Measurements from ENCODE around the gene NUBP1. TPM values are rescaled to one million over a fixed set of nuclear protein-coding genes. Genes with fewer than 3 reads are reported as not detected.
"Not testable (repeated sequence)": the region's sequence is repeated elsewhere in the genome, so short reads cannot be mapped to it uniquely, and the experiment has no call there.

Gene NUBP1
- 10 to 100 TPM; 27.1 to 29.8 TPM for total RNA-seq
- long read RNA-seq, donor 1, partial matches to known transcripts: 0 of 5 reads
- long read RNA-seq, donor 1, other reads (novel, unspliced or antisense): 2 of 5 reads
- long read RNA-seq, donor 2, transcript NUBP1-201 (11 exons, 1,228 nt): major isoform, 35 of 51 reads
- long read RNA-seq, donor 2, partial matches to known transcripts: 1 of 51 reads
- long read RNA-seq, donor 2, other reads (novel, unspliced or antisense): 14 of 51 reads

GRCh38 chr16:10743610-10744369 is at the start of gene NUBP1:
NUBP1 (plus strand) TSS chr16:10743842; CDS start chr16:10743864, 22 bp downstream.
- DNase-seq (ENCODE audit: low spot score): peak; percentile 100
- intact Hi-C loops (cut with DNase I): loop anchor here in 1 of 2 donors (10.0 kb wide), 1 partner anchor 81 kb away; no protein-coding TSS in a partner anchor

- intact Hi-C loops (cut with DNase I): no loop called here
Measured at GRCh38 chr16:10693889-10694288, 49.8 kb upstream of the NUBP1 start.

GRCh38 chr16:10694306-10694705 is 49.3 kb upstream of the NUBP1 start:
- DNase-seq (ENCODE audit: low spot score): no peak
- intact Hi-C loops (cut with DNase I): no loop called here

More at GRCh38 chr16:10693889-10694288, 49.8 kb upstream of the NUBP1 start:
- DNase-seq (ENCODE audit: low spot score): no peak

- no peak for DNase-seq (ENCODE audit: low spot score)
- intact Hi-C loops (cut with DNase I): no loop called here
Measured at GRCh38 chr16:10694830-10695229, 48.8 kb upstream of the NUBP1 start, which contains the start of gene TEKT5. TEKT5 (minus strand) TSS chr16:10694930; CDS start chr16:10694873, 57 bp downstream.

GRCh38 chr16:10699756-10700155 is 43.9 kb upstream of the NUBP1 start:
- intact Hi-C loops (cut with DNase I): no loop called here
- no peak for DNase-seq (ENCODE audit: low spot score)

GRCh38 chr16:10708969-10709368 is 34.7 kb upstream of the NUBP1 start:
- intact Hi-C loops (cut with DNase I): no loop called here
- no peak for DNase-seq (ENCODE audit: low spot score)

GRCh38 chr16:10728003-10728887 is 15.4 kb upstream of the NUBP1 start:
- intact Hi-C loops (cut with DNase I): no loop called here
- DNase-seq (ENCODE audit: low spot score): no peak

GRCh38 chr16:10729104-10730048 is 14.3 kb upstream of the NUBP1 start:
- intact Hi-C loops (cut with DNase I): no loop called here
- peak; percentile 78 for DNase-seq (ENCODE audit: low spot score)

GRCh38 chr16:10731790-10732189 is 11.9 kb upstream of the NUBP1 start:
- DNase-seq (ENCODE audit: low spot score): no peak
- intact Hi-C loops (cut with DNase I): no loop called here

- intact Hi-C loops (cut with DNase I): loop anchor here in 1 of 2 donors (5.0 kb wide), 2 partner anchors 160 to 215 kb away; no protein-coding TSS in a partner anchor
- DNase-seq (ENCODE audit: low spot score): no peak
Measured at GRCh38 chr16:10737068-10737625, 6.5 kb upstream of the NUBP1 start.

- intact Hi-C loops (cut with DNase I): loop anchor here in 1 of 2 donors (5.0 kb wide), 2 partner anchors 161 to 216 kb away; no protein-coding TSS in a partner anchor
- DNase-seq (ENCODE audit: low spot score): peak; percentile 92
Measured at GRCh38 chr16:10738231-10739077, 5.2 kb upstream of the NUBP1 start.

- intact Hi-C loops (cut with DNase I): loop anchor here in 1 of 2 donors (5.0 to 10.0 kb wide), 3 partner anchors 85 to 218 kb away; no protein-coding TSS in a partner anchor
- no peak for DNase-seq (ENCODE audit: low spot score)
Measured at GRCh38 chr16:10740000-10740844, 3.4 kb upstream of the NUBP1 start.

GRCh38 chr16:10740845-10741208 is 2.8 kb upstream of the NUBP1 start:
- intact Hi-C loops (cut with DNase I): loop anchor here in 1 of 2 donors (10.0 kb wide), 1 partner anchor 84 kb away; no protein-coding TSS in a partner anchor
- DNase-seq (ENCODE audit: low spot score): no peak

- intact Hi-C loops (cut with DNase I): loop anchor here in 1 of 2 donors (10.0 kb wide), 1 partner anchor 84 kb away; no protein-coding TSS in a partner anchor
- DNase-seq (ENCODE audit: low spot score): not testable (repeated sequence)
Measured at GRCh38 chr16:10741249-10741648, 2.4 kb upstream of the NUBP1 start.

GRCh38 chr16:10741844-10742243 is 1.8 kb upstream of the NUBP1 start:
- no peak for DNase-seq (ENCODE audit: low spot score)
- intact Hi-C loops (cut with DNase I): loop anchor here in 1 of 2 donors (10.0 kb wide), 1 partner anchor 83 kb away; no protein-coding TSS in a partner anchor

GRCh38 chr16:10743227-10743609 is 424 bp upstream of the NUBP1 start:
- DNase-seq (ENCODE audit: low spot score): no peak
- intact Hi-C loops (cut with DNase I): loop anchor here in 1 of 2 donors (10.0 kb wide), 1 partner anchor 82 kb away; no protein-coding TSS in a partner anchor

Measured in posterior vena cava (tissue), 2 donors.